PC-9 (cell line): Measurements from ENCODE around the gene TH.

Experiments
- CTCF ChIP-seq: fragments of 200-600 bp; sonication (generic); conservative IDR thresholded peaks from 2 replicates; pipeline ENCODE4 v1.6.1; 2017; ENCODE audit warnings: mixed run types, antibody characterized with exemption, mild to moderate bottlenecking, moderate library complexity
- EZH2 ChIP-seq: fragments of 200-600 bp; sonication (generic); IDR thresholded peaks from 2 replicates; pipeline ENCODE4 v1.8.0; 2017; ENCODE audit warnings: antibody characterized with exemption, low read depth

GRCh38 chr11:2167141-2168045 lies 4.2 kb downstream of the TH start:
- TF ChIP-seq CTCF (no peak), EZH2 (no peak)
